GM19351 (cell line): ENCODE results near the gene ALDH1A1.

Experiments
- ATAC-seq: cut with Tn5 transposase; IDR thresholded peaks from one replicate; pipeline ENCODE4 v1.9.1; 2021; ENCODE audit warnings: mild to moderate bottlenecking, moderate library complexity; ENCODE audit not compliant: unreplicated experiment

Gene ALDH1A1

DNA sequence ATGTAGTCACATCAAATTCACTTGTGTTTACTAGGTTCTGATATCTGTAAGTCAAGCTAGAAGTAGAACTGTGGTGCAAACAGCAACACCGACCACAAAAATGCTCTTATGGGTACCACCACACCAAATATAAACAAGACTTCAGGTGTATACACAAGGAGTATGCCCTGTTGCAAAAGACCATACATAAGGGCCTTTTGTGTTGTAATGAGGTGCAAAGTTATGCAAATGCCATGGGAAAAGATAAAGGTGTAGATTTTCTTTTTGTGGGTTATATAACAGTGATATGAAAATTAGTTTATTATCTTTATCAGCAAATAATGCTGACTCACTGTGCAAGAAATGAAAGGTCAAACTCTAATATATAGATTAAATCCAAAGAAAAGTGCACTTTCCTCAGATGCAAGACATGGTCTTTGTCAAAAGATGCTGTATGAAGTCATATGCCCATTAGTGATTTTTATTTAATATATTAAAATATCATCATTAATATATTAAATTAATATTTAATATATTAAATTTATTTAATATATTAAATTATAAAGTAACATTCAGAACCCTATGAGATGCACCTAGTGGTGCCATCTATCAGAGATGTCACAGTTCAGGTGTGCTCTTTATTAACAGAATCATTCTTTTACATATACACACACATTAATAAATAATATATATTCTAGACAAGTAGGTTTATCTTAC is 26.7 kb upstream of the ALDH1A1 start:
- no peak for ATAC-seq

DNA sequence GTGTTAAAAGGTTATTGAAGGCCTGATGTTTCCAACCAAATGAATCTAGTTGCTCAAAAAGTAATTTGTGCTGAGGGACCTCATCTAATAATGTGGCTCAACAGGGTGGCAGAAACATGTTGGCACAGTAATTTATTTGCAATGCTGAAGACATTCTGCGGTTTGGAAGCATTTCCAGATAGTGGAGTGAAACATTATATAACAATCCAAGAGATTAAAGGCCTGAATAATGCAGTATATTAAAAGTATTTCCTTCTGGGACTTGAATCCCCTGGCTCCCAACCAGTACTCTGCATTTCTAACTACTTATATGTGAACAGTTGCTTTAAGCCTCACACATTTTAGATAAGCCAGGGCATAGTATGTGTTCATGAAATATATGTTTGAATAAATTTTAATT is 25.9 kb upstream of the ALDH1A1 start:
- no peak for ATAC-seq

DNA sequence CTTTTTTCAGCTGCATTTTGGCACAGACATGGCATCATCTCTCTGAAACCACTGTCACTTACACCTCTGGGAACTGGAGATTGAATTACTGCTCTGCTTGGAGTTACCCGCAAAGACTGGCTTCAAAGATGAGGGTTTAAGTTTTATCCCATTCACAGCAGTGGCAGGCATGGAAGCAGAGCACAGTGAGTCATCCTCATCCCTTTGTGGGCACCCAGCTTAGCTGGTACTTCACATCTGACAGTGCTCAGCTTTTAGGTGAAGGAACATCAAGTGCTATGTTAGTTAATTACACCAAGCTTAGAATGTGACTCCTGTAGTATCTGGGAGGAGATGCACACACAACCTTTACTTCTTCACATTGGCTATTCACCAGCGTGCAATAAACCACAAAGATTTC is 24.8 kb upstream of the ALDH1A1 start:
- ATAC-seq, result no peak

DNA sequence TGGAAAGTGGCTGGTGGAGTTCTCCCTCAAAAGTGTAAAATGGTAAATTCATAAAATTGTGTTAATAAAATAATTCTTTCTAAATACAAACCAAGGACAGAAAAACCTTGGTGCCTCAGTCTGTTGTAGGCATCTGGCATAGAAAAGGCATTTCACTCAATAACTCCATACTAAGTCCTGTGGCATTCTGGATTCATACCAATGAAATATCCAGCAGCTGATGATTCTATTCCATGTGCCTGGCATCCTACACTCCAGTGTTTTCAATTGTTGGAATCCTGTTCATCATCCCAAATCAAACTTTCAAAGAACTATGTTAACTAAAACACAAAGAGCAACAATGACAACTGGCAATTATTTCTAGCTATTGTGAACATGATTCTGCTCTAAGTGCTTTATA is 21.6 kb upstream of the ALDH1A1 start:
- no peak for ATAC-seq

DNA sequence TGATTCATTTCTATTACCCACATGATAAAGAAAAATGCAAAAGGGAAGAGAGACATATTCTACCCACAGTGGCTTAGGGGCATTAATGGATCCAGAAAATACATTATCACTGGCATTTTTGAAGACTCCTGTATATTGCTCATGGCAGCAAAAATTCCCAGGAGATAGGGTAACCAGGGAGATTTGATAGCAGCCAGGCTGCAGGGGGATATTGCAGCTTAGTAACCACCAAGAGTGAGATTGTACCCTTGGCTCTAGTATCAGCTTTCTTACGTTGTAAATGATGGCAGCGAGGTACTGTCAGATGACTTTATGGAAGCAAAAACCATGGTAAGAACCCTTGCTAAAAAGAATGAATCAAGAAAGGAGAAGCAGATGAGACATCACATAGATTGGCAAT is 19.8 kb upstream of the ALDH1A1 start:
- ATAC-seq, result no peak

DNA sequence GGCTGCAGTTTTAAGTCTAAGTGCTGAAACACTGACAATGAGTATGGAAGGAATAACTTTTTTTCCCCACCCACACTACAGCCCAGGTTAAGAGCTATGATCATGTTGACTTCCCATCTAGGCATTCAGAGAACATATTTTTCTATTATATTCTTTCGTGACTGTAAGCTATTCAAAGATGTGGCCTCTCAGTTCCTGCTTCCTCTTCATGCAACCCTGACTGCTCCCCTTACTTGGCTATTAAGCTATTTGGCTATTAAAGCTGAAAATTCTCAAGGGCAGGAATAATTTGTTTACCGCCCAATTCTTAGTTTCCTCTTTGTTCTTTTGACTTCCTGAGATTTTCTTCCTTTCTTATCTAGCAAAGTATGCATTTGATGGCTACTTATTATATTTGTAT is 18.6 kb upstream of the ALDH1A1 start:
- no peak for ATAC-seq

DNA sequence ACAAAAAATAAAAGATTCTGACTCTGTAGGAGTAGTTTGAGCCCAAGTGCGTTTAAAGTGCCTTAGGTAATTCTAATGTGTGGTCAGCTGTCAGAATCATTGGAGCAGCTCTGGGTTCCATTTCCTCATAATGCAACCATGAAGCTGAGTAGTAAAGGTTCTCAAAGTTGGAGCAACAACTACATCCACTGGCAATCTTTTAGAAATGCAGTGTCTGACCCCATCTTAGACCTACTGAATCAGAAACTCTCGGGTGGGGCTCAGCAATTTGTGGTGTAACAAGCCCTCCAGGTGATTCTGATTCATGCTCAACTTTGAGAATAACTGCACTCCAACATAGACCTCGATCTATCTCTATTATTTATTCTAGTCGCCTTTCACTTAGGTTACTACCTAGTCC is 7.6 kb upstream of the ALDH1A1 start:
- ATAC-seq, result no peak

DNA sequence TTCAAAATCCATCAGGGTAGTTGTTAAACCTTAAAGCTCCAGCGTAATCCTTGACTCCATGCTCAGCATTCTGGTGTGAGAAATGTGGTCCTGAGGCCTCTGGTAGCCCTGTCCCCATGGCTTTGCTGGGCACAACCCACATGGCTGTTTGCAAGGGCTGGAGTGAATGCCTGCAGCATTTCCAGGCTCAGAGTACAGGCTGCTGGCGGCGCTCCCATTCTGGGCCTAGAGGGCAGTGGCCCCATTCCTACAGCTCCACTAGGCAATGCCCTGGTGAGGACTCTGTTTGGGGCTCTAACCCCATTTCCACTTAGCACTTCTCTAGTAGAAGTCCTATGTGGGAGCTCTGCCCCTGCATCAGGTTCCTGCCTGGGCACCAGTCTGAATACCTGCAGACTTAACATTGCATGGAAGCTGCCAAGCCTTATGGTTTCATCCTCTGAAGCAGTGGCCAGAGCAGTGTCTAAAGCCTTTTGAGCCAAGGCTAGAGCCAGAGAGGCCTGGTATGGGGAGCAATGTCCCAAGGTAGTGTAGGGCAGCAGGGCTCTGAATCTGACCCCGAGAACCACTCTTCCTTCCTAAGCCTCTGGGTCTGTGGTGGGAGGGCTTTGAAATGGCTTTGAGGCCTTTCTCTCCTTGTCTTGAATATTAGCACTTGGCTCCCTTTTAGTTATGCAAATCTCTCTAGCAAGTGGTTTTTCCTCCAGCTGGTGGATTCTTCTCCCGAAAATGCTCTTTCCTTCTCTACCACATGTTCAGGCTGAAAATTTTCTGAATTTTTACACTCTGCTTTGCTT is 5.8 kb upstream of the ALDH1A1 start:
- ATAC-seq, result no peak

DNA sequence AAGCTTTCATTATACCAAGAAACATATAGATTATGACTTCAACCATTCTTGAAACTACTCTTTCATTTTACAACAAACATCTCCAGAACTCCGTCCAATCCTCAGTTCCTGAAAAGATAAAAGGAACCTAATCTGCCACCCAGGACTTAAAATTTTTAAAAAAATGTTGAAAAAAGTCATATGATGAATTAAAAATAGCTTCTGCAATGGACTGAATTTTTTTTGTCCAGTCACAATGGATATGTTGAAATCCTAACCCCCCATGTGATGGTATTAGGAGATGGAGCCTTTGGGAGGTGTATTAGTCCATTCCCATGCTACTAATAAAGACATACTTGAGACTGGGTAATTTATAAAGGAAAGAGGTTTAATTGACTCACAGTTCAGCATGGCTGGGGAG is 2.7 kb upstream of the ALDH1A1 start:
- ATAC-seq, result no peak

DNA sequence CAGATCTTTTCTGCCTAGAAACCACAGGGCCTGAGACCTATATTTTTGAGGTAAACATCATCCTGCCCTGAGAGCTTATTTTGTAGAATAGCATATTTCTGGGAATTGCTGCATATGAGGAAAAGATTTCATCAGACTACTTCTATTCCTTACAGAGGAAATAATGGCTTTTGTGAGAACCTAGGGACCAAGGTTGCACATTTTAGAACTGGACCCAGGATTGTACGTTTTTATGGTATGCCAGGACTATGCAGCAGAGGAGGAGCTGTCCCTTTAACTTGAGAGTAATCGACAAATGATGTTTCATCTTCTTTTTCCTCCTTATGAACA is 2.2 kb upstream of the ALDH1A1 start:
- no peak for ATAC-seq

DNA sequence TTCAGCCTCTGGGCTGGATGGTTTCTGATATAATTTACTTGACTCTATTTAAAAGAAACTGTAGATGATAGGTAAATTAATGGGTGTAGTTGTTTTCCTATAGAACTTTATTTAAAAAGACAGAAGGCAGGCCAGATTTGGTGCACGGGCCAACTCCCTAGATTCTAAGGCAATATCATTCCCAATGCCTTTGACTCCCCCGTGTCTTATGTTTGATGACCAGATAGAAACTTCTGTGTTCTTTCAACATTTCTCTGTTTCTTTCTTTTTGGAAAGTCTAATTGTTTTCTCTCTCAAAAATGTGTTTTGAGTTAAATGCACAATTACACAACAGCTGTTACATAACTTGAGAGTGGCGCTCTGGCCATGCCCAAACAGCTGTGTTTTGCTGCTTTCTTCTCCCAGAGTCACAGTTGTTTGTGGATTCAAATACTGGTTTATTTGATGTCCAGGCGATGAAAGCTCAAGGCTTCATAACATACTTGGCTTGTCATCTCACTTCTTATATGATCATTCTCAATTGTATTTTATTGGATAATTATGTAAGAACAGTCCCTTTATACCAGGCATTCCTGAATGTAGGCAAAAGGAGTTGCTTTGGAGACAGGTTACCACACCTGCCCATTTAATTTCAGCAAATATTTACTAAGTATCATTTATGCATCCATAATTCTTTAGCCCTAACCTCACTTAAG is 1.7 kb upstream of the ALDH1A1 start:
- ATAC-seq, result no peak

DNA sequence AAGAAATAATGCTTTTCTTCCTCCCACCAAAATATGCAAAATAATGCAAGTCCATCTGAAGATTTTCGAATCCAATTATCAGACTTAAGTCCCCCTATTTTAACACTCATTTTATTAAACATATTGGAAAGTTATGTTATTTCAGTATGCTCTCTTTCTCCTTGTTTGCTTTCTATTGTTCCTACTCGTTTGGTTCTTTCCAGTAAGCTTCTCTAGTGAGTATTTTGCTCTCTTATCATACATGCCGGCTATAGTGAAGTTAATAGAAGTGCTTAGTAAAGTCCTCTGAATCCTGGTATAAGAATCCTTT is 517 bp downstream of the ALDH1A1 start:
- ATAC-seq, result no peak

DNA sequence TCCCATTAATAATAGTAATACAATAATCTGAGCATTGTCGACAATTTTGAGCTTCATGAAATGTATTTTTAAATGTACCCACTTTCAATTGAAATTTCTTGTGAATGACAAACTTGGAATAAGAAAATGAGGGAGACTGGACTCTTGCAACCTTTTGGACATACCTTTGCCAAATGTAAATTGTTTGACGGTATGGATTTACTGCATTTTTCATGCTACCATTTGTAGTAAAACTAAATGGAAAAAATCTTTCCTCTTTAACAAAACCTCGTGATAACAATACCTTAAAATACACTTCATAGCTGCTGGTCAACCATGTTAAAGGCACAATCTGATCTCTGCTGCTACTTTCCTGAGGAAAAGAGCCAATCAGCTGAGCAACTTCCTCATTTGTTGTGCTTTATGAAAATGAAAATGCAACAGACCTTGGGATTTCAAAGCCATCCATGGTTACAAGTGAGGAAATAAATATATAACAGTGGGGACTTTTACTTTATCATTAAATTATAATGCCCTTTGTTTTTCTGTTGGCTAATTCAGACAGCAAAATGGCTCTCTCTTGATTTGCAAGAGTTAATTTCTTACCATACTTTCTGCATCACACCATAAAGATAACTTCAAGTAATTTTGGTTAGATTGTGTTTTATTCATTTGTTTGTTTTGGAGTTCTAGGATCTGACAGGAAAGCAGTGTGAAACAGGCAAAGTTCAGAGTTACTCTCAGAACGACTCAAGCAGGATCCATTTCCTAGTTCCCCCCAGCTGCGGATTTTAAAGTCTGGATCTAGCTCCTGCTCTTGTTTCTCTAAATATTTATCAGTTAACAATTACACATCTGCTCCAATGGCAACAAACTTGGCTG is 1.1 kb downstream of the ALDH1A1 start:
- no peak for ATAC-seq

DNA sequence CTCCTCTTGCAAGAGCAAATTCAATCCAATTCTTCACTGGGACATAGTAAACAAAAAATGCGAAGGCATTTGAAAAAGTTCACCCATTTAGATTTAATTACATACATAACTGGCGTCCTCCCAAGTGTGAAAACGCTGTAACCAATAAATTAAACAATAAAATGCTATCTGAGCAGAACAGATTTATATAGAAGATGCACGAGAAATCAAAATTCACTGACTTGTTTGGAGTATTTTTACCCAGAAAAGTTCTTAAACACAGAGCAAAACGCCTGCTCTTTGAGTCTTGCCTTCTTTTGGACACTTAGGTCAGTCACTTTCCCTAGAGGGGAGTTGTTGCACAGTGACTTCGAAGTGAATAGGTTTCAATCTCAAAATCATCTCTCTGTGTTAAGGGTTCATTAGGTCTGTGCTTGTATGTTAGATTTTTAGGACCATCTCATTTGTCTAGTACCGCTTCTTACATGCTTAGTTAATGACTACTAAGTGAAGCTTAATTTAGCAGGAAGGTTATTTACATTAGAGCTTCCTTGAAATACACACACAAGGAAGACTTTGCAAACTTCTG is 1.9 kb downstream of the ALDH1A1 start:
- no peak for ATAC-seq

DNA sequence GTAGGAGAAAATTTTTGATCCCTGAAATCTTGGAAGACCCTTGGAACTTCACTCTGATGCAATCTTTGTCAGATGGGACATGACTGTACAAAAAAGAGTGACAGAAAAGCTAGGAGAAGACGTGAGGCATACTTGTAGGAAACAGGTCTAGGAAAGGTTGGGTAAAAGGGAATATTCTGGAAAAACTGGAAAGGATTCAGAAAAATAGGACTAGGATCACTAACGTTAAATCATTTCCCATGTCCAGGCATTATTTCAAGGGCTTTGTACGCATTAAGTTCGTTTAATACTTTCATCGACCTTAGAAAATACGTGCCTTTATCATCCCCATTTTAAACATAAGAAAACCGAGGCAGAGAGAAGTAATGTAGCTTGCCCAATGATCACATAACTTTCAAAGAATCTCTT is 2.9 kb downstream of the ALDH1A1 start:
- no peak for ATAC-seq

DNA sequence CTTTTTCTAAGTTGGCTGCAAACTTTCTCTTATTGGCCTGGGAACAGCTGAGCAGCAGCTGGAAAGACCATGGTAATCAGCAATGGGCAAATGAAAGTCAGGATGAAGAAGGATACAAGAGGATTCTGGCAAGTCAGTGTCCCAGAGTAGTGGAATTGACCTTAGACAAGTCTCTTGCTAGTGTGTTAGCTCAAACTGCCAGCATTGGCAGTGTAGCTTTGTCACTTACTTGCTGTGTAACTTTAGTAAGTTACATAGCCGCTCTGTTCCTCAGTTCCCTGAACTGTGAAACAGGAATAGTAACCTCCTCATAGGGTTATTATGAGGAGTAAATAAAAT is 3.6 kb downstream of the ALDH1A1 start:
- ATAC-seq, result no peak

DNA sequence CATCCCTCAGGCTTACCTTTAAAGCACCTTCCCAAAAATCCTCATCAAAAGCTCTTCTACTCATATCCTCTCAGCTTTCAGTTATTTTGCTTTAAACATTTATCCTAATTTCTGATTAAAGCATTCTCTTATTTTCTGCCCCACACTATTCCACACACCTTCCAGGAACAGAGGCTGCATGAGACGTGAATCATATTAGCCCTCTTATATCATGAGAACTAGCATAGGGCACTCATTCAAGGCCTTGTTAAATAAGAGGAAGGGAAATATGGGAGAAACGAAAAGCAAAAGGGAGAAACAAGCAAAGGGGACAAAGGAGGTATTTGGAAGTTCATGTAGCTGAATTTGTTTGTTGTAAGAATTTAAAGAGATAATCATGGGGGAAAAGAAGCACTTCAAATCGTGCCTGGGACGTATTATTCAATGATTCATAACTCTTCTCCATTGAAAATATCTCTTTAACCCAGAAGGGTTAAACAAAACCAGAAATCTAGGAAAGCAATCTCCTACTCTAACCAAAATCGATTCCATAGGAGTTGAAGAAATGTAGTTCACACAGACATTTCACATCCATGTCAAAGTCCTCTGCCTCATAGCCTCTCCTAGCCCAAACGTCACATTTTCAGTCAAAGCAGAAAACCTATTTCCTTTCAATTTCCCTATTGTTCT is 4.1 kb downstream of the ALDH1A1 start:
- no peak for ATAC-seq

DNA sequence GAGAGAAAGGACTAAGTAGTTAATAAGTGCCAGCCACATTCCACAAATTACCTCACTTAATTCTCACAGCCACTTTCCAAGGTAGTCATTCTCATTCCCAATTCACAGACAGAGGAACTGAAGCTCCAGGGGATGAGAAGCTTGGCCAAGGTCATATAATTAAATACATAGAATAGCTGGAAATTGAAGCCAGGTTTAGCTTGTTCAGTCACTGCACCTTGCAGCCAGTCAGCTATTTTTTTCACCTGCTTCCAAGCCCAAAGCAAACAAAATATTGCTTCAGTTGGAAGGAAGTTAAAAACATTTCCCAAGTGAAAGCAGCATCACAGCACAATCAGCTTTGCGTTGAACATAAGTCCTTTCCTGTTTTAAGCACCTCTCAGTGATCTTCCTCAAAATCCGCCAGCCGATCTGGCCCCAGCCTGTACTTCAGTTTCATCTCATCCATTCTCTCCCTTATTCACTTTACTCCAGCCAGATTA is 4.8 kb downstream of the ALDH1A1 start:
- ATAC-seq, result no peak

DNA sequence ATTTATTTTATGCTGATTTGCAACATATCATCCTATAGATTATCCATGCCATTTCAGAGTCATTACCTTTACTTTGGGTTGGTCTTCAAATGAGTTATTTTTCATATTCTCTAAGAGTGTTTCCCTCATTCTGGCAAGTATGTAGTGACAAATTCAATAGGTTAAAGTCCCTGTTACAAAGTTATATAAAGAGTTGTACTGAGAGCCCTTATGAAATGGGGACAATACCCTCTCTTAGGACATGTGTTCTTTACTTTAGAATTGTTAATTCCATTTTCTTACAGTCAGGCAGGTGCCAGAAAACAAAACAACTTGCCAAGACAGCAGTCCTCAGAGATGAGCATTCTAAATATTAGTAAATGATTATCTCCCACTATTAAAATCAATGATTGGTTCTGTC is 6.0 kb downstream of the ALDH1A1 start:
- no peak for ATAC-seq

DNA sequence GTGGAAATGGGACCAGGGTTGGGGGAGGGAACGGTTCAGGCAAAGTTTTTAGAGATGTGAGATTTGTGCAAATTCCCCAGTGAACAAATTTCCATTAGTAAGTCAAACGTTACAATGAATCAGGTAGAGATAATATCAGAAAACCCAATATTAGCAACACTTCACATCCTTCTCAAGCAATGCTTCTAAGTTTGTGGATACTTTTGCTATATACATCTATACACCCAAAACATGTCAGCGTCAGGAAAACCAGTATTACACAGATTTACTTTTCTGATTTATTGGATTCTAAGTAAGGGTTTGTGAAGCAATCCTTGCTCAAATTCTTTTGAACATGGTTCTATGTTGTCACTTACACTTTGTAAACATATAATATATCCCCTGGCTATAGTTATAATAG is 6.5 kb downstream of the ALDH1A1 start:
- no peak for ATAC-seq

DNA sequence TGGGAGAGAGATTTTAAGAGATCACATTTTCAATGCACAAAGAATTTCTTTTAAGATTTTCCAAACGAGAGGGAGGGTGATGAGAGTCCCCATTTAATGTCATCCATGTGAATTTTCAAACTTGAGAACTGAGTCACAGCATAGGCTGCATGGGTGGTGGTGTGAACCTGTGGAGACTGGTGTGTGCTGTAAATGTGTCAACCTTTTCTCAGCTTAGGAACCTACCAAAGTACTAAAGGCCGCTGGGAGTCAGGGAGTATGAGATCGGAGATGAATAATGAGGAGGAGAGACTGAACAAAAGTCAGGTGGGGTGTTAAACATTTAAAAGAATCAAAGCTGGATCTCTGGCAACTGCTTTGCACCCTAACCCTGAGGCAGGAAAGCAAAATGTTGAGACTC is 7.5 kb downstream of the ALDH1A1 start:
- ATAC-seq, result no peak
